Esophagus squamous epithelium (tissue), 4 donors: Measurements from ENCODE around the gene MEIS2.

ENCODE experiments used
- POLR2A ChIP-seq, 4 donors: fragments of 450-650 bp; IDR thresholded peaks; one replicate each; pipeline ENCODE4 v1.6.1; 2017; ENCODE audit warnings: antibody characterized with exemption in 4 of 4, mild to moderate bottlenecking in 4 of 4, moderate library complexity in 3 of 4
- TF ChIP-seq, protein P1 (sequence below), 6 experiments: fragments of 450-650 bp in 4 of 6; fragments of 200-600 bp in 2 of 6; sonication (generic) in 2 of 6; IDR thresholded peaks; one replicate each; pipeline ENCODE4 v1.5.1; 2016 to 2019; ENCODE audit warnings: antibody characterized with exemption in 6 of 6, mild to moderate bottlenecking in 4 of 6, moderate library complexity in 4 of 6

- TF ChIP-seq, protein P1, sequence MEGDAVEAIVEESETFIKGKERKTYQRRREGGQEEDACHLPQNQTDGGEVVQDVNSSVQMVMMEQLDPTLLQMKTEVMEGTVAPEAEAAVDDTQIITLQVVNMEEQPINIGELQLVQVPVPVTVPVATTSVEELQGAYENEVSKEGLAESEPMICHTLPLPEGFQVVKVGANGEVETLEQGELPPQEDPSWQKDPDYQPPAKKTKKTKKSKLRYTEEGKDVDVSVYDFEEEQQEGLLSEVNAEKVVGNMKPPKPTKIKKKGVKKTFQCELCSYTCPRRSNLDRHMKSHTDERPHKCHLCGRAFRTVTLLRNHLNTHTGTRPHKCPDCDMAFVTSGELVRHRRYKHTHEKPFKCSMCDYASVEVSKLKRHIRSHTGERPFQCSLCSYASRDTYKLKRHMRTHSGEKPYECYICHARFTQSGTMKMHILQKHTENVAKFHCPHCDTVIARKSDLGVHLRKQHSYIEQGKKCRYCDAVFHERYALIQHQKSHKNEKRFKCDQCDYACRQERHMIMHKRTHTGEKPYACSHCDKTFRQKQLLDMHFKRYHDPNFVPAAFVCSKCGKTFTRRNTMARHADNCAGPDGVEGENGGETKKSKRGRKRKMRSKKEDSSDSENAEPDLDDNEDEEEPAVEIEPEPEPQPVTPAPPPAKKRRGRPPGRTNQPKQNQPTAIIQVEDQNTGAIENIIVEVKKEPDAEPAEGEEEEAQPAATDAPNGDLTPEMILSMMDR (IDR thresholded peaks at IDR 0.05): no peak
- TF ChIP-seq POLR2A (IDR thresholded peaks at IDR 0.05): no peak
These were observed 83.2 kb downstream of the MEIS2 start for GRCh38 chr15:37017031-37017625.
